ENCODE measurements around the gene MMGT1.

- TF ChIP-seq CTCF (IDR thresholded peaks at IDR 0.05; ENCODE audit: low read depth, low read length, poor library complexity, severe bottlenecking) = no peak
- no peak for TF ChIP-seq EZH2phosphoT487 (IDR thresholded peaks at IDR 0.05; ENCODE audit: borderline replicate concordance, low read length)
Observed at GRCh38 chrX:136021160-136021559, 47.4 kb upstream of the MMGT1 start.
